ENCODE data around the gene RBFOX1.

Gene RBFOX1

GRCh38 chr16:7376227-7376626, 43.6 kb downstream of the RBFOX1 start:
- no peak for DNase-seq

- no peak for DNase-seq
These were observed 44.6 kb downstream of the RBFOX1 start for GRCh38 chr16:7377231-7377630.

- no peak for DNase-seq
These were observed 45.5 kb downstream of the RBFOX1 start for GRCh38 chr16:7378024-7378695.

GRCh38 chr16:7380441-7380840, 47.8 kb downstream of the RBFOX1 start:
- no peak for DNase-seq

- DNase-seq: no peak
These were observed 48.3 kb downstream of the RBFOX1 start for GRCh38 chr16:7380911-7381310.

- DNase-seq: peak; percentile 64
These were observed 49.0 kb downstream of the RBFOX1 start for GRCh38 chr16:7381671-7382070.

GRCh38 chr16:7382521-7382920, 49.9 kb downstream of the RBFOX1 start:
- DNase-seq: peak; percentile 82

GRCh38 chr16:7390974-7391373, 58.3 kb downstream of the RBFOX1 start:
- peak; percentile 93 for DNase-seq

GRCh38 chr16:7391694-7392093, 59.0 kb downstream of the RBFOX1 start:
- DNase-seq: no peak

- DNase-seq: peak; percentile 38
These were observed 59.6 kb downstream of the RBFOX1 start for GRCh38 chr16:7392206-7392605.

- DNase-seq: no peak
These were observed 61.0 kb downstream of the RBFOX1 start for GRCh38 chr16:7393680-7394079.

- peak; percentile 67 for DNase-seq
These were observed 62.2 kb downstream of the RBFOX1 start for GRCh38 chr16:7394720-7395336.

GRCh38 chr16:7397901-7398300, 65.3 kb downstream of the RBFOX1 start:
- peak; percentile 72 for DNase-seq

GRCh38 chr16:7398536-7398935, 65.9 kb downstream of the RBFOX1 start:
- no peak for DNase-seq

GRCh38 chr16:7399296-7399695, 66.7 kb downstream of the RBFOX1 start:
- DNase-seq: no peak

GRCh38 chr16:7400117-7400890, 67.7 kb downstream of the RBFOX1 start:
- peak; percentile 26 for DNase-seq

GRCh38 chr16:7404217-7404616, 71.6 kb downstream of the RBFOX1 start:
- no peak for DNase-seq

- DNase-seq: peak; percentile 96
These were observed 72.5 kb downstream of the RBFOX1 start for GRCh38 chr16:7405166-7405565.

- no peak for DNase-seq
These were observed 76.2 kb downstream of the RBFOX1 start for GRCh38 chr16:7408700-7409365.

GRCh38 chr16:7419441-7419840, 86.8 kb downstream of the RBFOX1 start:
- no peak for DNase-seq

GRCh38 chr16:7420079-7420478, 87.4 kb downstream of the RBFOX1 start:
- DNase-seq: peak; percentile 96

- DNase-seq: no peak
These were observed 88.2 kb downstream of the RBFOX1 start for GRCh38 chr16:7420843-7421242.

- no peak for DNase-seq
These were observed 88.9 kb downstream of the RBFOX1 start for GRCh38 chr16:7421578-7421977.
